COLO668 (cell line): ENCODE results near the gene GPR171.
"Not testable (repeated sequence)": the region's sequence is repeated elsewhere in the genome, so short reads cannot be mapped to it uniquely, and the experiment has no call there.

ENCODE experiments used
- DNase-seq: peaks from one replicate; lab custom pipeline; 2025; ENCODE audit not compliant: unreplicated experiment; lab: John Stamatoyannopoulos, UW

Gene GPR171, protein sequence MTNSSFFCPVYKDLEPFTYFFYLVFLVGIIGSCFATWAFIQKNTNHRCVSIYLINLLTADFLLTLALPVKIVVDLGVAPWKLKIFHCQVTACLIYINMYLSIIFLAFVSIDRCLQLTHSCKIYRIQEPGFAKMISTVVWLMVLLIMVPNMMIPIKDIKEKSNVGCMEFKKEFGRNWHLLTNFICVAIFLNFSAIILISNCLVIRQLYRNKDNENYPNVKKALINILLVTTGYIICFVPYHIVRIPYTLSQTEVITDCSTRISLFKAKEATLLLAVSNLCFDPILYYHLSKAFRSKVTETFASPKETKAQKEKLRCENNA

DNA sequence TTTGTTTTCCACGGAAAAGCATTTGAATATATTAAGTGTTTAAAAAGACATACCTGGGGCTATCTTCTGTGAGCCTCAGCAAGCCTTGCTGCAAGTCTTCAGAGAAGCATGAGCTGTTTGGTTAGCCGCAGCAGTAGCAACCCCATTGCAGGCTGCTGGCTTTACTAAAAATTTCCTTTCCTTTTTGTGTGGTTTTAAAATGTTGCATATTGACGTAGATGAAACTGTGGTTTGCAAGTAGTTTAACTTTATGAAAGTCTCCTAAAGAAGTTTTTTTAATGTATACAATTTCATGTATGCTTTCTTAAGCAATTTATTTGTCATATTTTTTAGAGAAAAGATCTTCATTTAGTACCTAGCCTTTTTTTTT is at the start of gene GPR171:
Gene GPR171, minus strand, starts transcription at position 166 of the 370 bp plus-strand sequence. CDS start 3,830 bp downstream, outside the sequence.
- no peak for DNase-seq

DNA sequence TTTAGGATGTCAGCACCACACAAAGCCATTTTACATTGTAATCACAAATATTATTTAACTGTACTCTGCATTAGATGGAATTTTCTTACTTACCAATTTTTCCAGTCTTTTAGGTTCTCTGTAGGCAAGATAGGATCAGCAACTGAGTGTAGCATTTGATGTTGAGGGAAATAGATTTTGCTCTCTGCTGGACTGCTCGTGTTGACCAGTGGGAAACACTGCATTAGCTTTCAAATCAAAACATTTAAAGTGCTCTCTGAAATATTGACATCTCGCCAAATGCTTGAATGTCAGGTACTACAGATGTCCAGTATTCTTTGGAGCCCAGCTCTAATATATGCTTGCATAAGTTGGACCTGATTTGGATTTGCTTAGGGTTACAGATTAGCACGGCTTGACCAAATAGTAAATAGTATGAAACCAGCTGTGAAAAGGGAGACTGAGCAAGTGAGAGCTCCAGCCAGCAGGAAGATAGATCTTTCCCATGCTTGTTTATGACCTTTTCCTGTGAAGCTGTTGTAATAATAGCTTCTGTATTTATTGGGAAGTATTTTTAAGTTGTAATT is 45.8 kb upstream of the GPR171 start:
- no peak for DNase-seq

DNA sequence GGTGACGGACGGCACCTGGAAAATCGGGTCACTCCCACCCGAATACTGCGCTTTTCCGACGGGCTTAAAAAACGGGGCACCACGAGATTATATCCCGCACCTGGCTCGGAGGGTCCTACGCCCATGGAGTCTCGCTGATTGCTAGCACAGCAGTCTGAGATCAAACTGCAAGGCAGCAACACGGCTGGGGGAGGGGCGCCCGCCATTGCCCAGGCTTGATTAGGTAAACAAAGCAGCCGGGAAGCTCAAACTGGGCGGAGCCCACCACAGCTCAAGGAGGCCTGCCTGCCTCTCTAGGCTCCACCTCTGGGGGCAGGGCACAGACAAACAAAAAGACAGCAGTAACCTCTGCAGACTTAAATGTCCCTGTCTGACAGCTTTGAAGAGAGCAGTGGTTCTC is 39.0 kb upstream of the GPR171 start:
- not testable (repeated sequence) for DNase-seq

DNA sequence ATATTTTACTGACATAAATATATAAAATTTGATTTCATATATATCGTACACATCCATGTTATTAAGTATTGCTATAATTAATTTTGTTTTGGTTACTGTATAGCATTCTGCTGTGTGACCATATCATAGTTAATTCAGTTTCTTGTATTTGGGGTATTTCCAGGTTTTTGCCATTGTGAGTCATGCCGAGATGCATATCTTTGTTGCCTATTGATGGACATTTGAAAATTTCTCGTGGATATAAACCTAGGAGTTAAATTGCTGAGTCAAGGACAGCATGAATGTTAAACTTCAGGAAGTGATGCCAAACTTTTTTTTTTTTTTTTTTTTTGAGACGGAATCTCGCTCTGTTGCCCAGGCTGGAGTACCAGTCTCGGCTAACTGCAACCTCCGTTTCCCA is 33.7 kb upstream of the GPR171 start:
- no peak for DNase-seq

DNA sequence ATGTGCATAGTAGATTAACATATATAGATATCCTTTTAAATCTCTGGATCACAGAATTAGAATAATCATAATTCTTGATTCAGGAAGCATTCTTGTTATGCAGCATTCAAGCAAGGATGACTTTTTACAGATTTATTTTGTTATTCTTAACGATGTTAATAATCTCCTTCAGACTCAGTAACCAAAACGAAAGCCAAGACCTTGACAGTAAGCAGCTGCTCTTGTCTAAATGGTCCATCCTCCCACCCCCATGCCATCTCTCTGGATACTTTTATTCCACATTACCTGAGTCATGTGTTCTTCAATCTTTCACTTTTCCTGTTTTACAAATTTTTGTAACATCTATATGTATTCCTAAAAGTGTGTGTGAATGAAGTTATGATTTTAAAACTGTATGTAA is 33.3 kb upstream of the GPR171 start:
- DNase-seq = no peak

DNA sequence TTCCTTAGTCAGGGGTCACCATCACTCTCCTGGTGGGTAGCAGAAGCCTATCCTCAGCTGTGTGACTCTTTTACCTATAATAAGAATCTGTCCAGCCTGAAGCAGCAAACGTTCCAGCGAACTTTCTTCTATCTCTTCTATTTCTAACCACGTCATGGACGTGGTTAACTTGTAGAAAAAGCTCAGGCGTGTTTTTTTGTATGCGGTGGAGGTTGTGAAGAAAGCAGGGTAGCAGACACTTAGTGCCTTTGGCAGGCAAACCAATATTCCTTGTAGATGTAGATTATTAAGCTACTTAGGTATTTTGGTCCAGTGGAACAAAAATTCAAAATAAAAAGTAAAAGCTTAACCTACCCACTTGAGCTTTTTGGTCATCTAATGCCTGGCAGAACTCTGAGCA is 31.8 kb upstream of the GPR171 start:
- no peak for DNase-seq

DNA sequence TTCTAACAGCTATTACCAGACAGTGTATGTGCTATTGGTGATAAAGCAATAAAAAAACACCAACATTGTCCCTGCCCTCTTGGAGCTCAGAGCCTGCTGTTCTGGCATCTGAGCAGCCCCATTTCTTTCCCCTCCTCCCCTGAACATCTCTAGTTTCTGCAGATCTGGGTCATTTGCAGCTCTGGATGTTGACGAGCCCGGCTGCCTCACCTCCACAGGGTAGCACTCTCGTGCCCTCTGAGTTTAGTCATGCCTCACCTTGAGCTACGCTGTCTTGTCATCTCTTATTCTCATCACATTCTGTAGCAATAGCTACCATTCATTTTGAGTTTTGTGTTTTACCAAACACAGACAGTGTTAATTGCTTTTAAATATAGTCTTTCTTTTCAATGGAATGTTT is 30.0 kb upstream of the GPR171 start:
- DNase-seq = no peak

DNA sequence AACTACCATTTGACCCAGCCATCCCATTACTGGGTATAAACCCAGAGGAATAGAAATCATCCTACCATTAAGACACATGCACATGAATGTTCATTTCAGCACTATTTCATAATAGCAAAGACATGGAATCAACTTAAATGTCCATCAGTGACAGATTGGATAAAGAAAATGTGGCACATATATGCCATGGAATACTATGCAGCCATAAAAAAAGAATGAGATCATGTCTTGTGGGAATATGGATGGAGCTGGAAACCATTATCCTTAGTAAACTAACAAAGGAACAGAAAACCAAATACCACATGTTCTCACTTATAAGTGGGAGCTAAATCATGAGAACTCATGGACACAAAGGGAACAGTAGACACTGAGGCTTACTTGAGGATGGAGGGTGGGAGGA is 29.4 kb upstream of the GPR171 start:
- DNase-seq = not testable (repeated sequence)

DNA sequence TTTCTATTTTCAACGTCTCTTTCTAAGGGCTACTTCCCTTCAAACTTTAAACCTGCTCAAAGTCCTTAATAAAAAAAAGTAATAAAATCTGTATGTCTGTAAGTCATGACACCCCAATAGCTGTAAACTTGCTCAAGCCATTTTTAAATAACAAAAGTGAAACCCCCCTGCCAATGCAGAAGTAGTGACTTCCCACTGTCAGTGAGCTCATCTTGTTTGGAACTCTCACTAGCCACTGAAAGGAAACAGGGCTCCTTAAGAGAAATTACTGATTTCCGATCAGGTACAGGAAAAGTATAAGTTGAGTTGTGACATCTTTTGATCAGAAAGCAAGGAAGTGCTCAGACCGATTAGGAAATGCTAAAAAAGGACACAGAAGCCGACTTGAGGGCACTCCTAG is 27.6 kb upstream of the GPR171 start:
- DNase-seq = no peak

DNA sequence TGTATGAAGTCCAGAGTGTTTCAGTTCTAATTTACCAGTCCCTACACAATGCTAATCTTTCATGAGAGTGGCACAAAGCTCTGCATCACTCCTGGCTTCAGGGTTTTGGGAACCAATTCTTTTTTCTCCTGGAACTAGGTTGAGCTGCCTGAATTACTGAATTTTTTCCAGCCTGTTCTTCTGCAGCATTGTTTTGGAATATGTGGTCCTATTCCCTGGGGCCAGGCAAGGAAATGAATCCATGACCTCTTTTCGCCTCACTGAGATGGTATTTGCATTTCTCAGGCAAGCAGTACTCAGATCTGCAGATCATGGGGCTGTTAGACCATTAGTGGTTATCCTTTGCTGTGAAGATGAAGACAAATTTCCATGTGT is 25.6 kb upstream of the GPR171 start:
- DNase-seq = no peak

DNA sequence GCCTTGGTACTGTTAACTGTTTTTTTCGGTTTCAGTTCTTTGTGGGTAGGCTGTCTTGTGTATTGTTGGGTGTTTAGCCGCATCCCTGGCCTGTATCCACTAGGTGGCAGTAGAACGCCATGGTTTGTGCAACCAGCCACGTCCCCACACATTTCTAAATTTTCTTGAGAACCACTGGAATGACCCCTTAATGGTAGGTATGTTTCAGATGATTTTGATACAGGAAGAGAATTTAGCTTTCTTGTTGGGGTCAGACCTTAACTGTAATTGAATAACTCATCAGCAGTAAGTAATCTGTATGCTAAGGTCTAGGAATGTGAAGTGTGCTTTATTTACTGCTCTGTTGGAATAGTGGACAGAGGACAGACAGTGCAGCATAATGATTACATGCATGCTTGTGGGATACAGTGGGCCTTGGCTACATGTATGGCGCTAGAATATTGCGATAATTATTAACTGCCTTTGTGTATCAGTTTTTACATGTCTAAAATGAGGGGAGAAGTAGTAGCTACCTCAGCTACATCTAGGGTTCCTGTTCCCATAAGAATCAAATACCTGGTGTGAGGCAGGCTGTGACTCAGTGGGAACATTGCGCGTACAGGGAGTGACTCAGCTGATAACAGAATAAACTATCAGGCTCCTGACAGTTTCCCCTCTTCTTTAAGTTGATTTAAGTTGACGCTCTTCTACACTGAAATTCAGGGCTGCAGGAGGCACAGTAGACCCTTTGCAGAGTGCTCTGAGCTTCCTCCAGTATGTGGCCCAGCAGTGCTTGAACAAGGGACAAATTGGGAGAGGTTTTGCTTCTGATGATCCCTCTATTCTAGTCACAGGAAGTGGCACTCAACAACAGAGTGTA is 25.0 kb upstream of the GPR171 start:
- DNase-seq = peak; percentile 37

DNA sequence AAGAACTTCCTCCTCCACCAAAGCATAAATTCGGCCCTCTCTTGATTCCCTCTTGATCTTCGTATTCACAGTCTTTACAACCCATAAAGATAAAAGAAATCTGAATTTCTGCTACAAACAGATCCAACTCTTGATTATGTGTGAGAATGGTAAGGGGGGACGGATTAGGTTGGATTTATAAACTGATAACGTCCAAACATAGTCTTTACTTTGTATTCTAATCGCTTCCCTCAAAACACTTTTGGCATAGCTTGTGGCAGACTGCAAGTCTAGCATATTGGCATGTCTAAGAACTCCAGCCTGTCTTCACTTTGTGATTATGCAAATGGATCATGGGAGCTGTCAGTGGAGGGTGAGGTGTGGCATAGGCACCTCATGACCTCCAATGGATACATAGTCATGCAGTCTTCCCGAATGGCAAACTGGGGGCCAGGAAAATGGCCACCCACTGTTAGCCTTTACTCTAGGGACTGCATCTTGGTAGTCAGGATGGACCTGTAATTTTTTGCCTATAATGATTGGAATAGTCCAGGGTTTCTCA is 24.3 kb upstream of the GPR171 start:
- DNase-seq = no peak

DNA sequence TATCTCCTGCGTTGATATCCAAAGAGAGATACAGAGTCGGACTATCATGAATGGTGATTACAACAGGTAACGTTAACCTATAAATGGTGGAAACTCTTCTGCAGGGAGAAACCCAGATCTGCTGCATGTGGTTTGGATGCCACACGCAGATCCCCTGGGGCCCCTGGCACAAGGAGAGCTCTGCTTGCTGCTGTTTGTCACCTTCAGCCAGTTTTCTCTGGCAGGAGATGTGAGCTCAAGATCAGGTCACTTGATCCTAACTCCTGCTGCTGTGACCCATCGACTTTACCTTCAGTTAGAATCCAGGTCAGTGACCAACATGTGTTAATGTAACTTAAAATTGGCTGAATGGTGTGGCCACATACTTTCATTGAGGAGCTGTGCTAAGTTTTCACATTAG is 23.8 kb upstream of the GPR171 start:
- DNase-seq = no peak

DNA sequence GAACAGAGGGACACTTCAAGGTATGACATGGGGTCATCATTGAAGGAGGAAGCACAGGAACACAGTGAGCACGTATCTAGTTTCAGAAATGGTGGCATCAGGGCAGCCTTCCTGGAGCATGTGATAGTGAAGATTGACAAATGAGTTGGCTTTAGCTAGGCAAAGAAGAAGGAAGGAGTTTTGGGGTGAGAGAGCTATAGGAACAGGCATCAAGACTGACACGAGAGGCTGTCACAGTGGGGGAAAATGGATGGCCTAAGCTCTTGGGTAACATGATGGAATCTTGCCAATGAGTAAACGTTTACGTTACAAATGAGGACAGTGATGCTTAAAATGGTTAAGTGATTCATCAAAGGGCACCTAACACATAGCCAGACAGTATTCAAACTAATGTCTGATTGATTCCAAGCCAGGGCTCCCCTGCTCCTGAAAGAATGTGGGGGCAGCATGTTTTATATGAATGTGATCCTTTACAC is 23.1 kb upstream of the GPR171 start:
- no peak for DNase-seq

DNA sequence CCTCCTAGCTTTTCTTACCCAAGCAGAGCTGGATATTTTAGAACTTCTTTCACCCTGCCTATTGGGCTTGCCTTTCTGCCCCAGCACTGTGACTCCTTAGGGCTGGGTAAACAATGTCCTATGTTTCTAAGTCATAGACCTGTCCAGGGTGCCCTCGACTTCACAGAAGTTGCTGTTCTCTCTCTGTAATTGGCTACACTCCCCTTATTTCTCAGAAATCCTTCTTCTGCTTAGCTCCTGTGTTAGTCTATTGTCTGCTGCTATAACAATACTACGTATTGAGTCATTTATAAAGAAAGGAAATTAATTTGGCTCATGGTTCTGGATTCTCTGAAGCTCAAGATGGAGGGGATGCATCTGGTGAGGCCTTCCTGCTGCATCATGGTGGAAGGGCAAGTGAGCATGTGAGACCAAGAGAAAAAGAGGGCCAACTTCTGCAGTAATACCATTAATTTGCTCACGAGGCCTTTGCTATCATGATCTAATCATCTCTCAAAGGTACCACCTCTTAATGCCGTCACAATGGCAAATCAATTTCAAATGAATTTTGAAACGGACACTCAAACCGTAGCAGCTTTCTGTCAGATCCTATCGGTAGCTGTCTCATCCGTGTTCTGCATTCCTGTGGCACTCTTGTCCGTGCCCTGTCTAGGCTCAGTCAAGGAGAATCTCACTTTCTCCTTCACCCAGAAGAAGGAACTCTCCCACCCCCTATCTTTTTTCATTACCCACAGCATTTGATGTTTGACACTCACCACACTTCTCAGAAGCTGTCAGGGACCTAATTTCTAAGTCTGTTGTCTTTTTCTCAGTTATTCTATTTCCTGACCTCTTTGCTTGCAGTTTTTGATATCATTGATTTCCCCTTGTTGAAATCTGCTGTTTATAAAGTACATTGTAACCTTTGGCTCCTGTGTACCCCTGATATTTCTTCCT is 22.3 kb upstream of the GPR171 start:
- DNase-seq = no peak

DNA sequence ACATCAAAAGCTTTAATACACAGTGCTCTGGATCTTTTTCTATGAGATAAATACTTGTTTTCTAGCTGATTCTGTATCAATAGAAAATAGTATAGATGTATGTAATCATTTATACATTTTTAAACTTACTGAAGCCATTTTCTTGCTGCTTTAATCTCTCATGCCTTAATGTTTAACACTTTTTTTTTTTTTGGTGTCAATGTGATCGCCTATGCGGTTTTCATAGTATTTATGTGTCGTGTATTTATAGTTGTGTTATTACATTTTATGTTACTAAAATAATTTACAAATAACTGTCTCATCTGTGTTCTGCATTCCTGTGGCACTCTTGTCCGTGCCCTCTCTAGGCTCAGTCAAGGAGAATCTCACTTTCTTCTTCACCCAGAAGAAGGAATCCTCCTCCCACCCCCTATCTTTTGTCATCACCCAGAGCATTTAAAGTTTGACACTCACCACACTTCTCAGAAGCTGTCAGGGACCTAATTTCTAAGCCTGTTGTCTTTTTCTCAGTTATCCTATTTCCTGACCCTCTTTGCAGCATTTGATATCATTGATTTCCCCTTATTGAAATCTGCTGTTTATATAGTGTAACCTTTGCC is 21.4 kb upstream of the GPR171 start:
- DNase-seq = no peak

DNA sequence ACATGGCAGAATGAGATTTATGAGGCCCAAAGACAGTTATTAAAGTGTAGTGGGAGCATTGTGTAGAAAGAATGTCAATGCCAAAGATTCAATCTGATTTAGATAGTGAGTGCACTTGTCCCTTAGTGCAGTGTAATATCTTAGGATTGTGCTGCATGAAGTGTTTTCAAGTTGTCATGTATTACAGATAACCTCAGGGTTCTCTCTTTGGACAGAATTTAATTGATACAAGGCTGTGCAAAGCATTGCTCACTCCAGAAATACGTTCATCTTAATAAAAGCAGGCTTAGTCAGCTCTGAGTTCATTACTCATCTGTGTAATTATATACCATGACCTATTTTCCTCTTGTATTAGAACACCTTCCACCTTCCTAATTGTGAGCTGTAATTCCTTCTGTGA is 16.0 kb upstream of the GPR171 start:
- DNase-seq = no peak

DNA sequence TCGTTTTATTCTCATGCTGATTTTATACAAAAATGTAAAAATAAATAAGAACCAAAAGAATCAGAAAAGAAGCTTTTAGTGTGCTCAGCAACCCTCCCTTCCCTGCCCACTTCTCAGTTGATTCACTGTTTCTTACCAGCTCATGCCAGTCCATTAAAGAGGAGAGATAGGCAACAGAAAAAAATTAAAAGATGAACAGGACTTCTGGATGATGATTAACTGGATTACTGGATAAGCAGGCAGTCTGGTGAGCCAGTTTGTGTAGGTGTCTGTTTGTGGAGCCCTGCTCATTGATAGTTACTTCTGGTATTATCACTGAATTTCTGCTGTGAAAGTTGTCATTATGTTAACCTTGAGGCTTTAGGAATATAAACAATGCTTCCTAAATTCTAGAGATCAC is 15.1 kb upstream of the GPR171 start:
- no peak for DNase-seq

DNA sequence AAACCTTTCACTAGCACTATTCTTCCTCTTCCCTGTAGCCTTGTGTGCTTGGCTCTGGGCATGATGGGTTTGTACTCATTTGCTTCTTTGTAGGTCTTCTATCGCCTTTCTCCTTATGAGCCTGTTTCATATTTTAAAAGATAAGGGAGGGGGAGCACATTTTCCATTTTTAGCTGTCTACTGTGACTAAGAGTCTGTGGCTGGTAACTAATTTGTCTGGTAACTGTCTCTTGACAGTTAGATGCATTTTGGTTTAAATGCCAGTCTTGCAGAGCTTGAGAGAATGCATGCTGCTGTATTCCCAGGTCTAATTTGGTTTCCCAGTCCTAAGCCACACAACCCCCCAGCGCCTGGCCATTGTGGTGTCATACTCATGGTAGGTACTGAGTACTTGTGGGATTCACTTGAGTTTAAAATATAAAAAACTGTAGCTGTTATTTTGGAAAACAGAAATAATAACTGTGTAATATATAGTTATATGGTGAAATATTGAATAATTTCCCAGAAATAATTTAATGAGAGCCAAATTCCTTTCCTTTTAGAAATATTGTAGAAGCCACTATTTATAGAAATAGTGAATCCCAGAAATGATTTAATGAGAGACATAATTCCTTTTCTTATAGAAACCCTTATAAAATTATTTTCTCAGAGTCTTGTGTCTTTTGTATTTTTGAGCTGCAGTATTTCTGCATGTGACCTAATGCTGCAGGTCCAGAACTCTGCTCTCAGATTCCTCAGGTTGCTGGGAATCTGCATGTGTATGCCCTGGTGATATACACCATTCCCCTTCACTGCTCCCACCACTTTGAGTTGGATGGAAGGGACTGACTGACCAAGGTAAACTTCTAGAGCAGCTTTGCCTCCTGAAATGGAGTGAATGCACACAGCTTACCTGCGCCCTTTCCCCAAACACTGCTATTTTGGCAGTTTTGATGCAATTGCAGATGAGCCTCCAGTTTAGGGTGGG is 13.9 kb upstream of the GPR171 start:
- no peak for DNase-seq
